Transverse colon (tissue), 4 donors: ENCODE results near the gene AQR. TPM values are rescaled to one million over a fixed set of nuclear protein-coding genes. Genes with fewer than 3 reads are reported as not detected.

Experiments used
- DNase-seq: peaks from one replicate; pipeline ENCODE4 v3.0.0-alpha.2; 2019
- H3K27ac ChIP-seq, 4 donors: fragments of 200-600 bp; sonication (generic); 2 replicates each; pipeline ENCODE4 v1.5.1; 2016 to 2018; ENCODE audit warnings: inconsistent platforms in 4 of 4
- H3K27me3 ChIP-seq: fragments of 200-600 bp; sonication (generic); 2 replicates; pipeline ENCODE4 v1.5.1; 2017; ENCODE audit warnings: inconsistent platforms
- H3K36me3 ChIP-seq, 4 donors: fragments of 200-600 bp; sonication (generic); 2 replicates each; pipeline ENCODE4 v1.5.1; 2017 to 2019; ENCODE audit warnings: inconsistent platforms in 4 of 4
- H3K4me1 ChIP-seq, 4 donors: fragments of 200-600 bp; sonication (generic); 2 replicates each; pipeline ENCODE4 v1.5.1; 2017 to 2020; ENCODE audit warnings: inconsistent platforms in 4 of 4
- H3K4me3 ChIP-seq, 4 donors: fragments of 200-600 bp; sonication (generic); 1 replicate in 1 of 4; 2 replicates in 3 of 4; pipeline versions ENCODE4 v1.5.1 to v1.6.1; 2017 to 2019; ENCODE audit warnings: inconsistent platforms in 4 of 4
- H3K9me3 ChIP-seq, 2 donors: fragments of 200-600 bp; sonication (generic); 2 replicates each; pipeline ENCODE4 v1.5.1; 2017 to 2019; ENCODE audit warnings: inconsistent platforms in 2 of 2
- CTCF ChIP-seq, 5 experiments: fragments of 200-600 bp in 3 of 5; fragments of 450-650 bp in 2 of 5; sonication (generic) in 3 of 5; IDR thresholded peaks; 1 replicate in 2 of 5; 2 replicates in 3 of 5; pipeline ENCODE4 v1.5.1; 2016 to 2017; ENCODE audit warnings: antibody characterized with exemption in 5 of 5, inconsistent platforms in 3 of 5, mild to moderate bottlenecking in 2 of 5, moderate library complexity in 1 of 5
- EP300 ChIP-seq: sonication (generic); formaldehyde crosslinking; IDR thresholded peaks from one replicate; pipeline ENCODE4 v1.6.1; 2017; ENCODE audit warnings: antibody characterized with exemption, low read depth
- POLR2A ChIP-seq: fragments of 450-650 bp; IDR thresholded peaks from one replicate; pipeline ENCODE4 v1.6.1; 2016; ENCODE audit warnings: antibody characterized with exemption, mild to moderate bottlenecking, moderate library complexity
- POLR2AphosphoS5 ChIP-seq, 3 donors: sonication (generic); formaldehyde crosslinking; IDR thresholded peaks; one replicate each; pipeline ENCODE4 v1.6.1; 2016; ENCODE audit warnings: antibody characterized with exemption in 3 of 3
- WGBS, 2 donors: methylation state at CpG; one replicate each; pipeline ENCODE4 v1.1.5; 2018; ENCODE audit warnings: low coverage in 1 of 2; 5-methylcytosine and 5-hydroxymethylcytosine counted together
- in situ Hi-C, 4 donors: fragments of 200-750 bp; cut with MboI; loops; one replicate each; pipeline versions ENCODE4 v1.15.0 to v1.15.1; 2017; ENCODE audit warnings: low sequenced_read_pairs in 3 of 4, low pct_ligation_motif_present in 1 of 4, low pct_unique_long_range_greater_than_20kb in 1 of 4
- intact Hi-C: fragments of 100-400 bp; cut with DNase I; formaldehyde crosslinking; loops from one replicate; pipeline ENCODE4 v1.15.1; 2023; ENCODE audit warnings: low total_unique reads
- total RNA-seq, 4 donors: library from RNA; depleted of rRNA; stranded (reverse); fragments of >200 nt; gene quantifications; one replicate each; pipeline ENCODE4 v1.1.0, GENCODE V29; 2016

AQR gene
- total RNA-seq, 4 donors from 2014 or later: 13.8 to 25.7 (median 23.5) TPM

GRCh38 chr15:34849364-34849959 lies 120.1 kb downstream of the AQR start:
- 95 to 100% methylated on average over 1 to 3 of the region's 3 CpGs for WGBS, 2 donors
- H3K27me3 ChIP-seq: no peaks in the 10 kb centered on the region
- intact Hi-C loops: no loop called here
- peaks cover 0 to 8% (median 0%) of the 10 kb centered on the region in 4 donors for H3K4me1 ChIP-seq
- H3K27ac ChIP-seq: no peak overlapping the region
- H3K36me3 ChIP-seq: no peaks in the 10 kb centered on the region
- no peaks in the 10 kb centered on the region for H3K9me3 ChIP-seq
- in situ Hi-C loops: no loop called here
- TF ChIP-seq POLR2A (no peak), POLR2AphosphoS5 (IDR thresholded peaks at IDR 0.05) (no peak), CTCF (IDR thresholded peaks at IDR 0.05) (no peak), EP300 (no peak)
- H3K4me3 ChIP-seq: no peak overlapping the region
- no peak for DNase-seq

GRCh38 chr15:34847598-34847997 lies 121.9 kb downstream of the AQR start:
- Histone ChIP-seq H3K36me3 (no peaks in the 10 kb centered on the region), H3K27ac (no peak overlapping the region), H3K27me3 (no peaks in the 10 kb centered on the region), H3K9me3 (no peaks in the 10 kb centered on the region), H3K4me1 (no peaks in the 10 kb centered on the region), H3K4me3 (no peak overlapping the region)
- in situ Hi-C loops: no loop called here
- WGBS, 2 donors: 79 to 85% methylated on average over 1 of the region's 1 CpG
- intact Hi-C loops: no loop called here
- TF ChIP-seq POLR2A (no peak), EP300 (no peak), POLR2AphosphoS5 (IDR thresholded peaks at IDR 0.05) (no peak), CTCF (IDR thresholded peaks at IDR 0.05) (no peak)
- no peak for DNase-seq

- no peak for DNase-seq
Measured at GRCh38 chr15:34841262-34841725, 128.2 kb downstream of the AQR start.

GRCh38 chr15:34838282-34838681 lies 131.3 kb downstream of the AQR start:
- 92 to 100% methylated on average over 3 of the region's 3 CpGs for WGBS, 2 donors
- H3K27me3 ChIP-seq: no peaks in the 10 kb centered on the region
- in situ Hi-C loops (no loop called here), intact Hi-C loops (no loop called here)
- TF ChIP-seq EP300 (no peak), POLR2AphosphoS5 (IDR thresholded peaks at IDR 0.05) (no peak), CTCF (IDR thresholded peaks at IDR 0.05) (no peak), POLR2A (no peak)
- no peaks in the 10 kb centered on the region for H3K4me1 ChIP-seq
- no peaks in the 10 kb centered on the region for H3K9me3 ChIP-seq
- no peak overlapping the region for H3K27ac ChIP-seq
- DNase-seq: no peak
- H3K36me3 ChIP-seq: no peaks in the 10 kb centered on the region
- H3K4me3 ChIP-seq: no peak overlapping the region

More at GRCh38 chr15:34841262-34841725, 128.2 kb downstream of the AQR start:
- Histone ChIP-seq H3K9me3 (no peaks in the 10 kb centered on the region), H3K27me3 (no peaks in the 10 kb centered on the region), H3K4me1 (no peaks in the 10 kb centered on the region), H3K4me3 (no peak overlapping the region), H3K36me3 (no peaks in the 10 kb centered on the region), H3K27ac (no peak overlapping the region)
- intact Hi-C loops: no loop called here
- TF ChIP-seq POLR2AphosphoS5 (IDR thresholded peaks at IDR 0.05) (no peak), POLR2A (no peak), CTCF (IDR thresholded peaks at IDR 0.05) (no peak), EP300 (no peak)
- in situ Hi-C loops: no loop called here
